Astrocyte (in vitro differentiated cells and primary cell): ENCODE measurements around the gene CDK17.

Experiments
- CTCF ChIP-seq: IDR thresholded peaks from 2 replicates; pipeline ENCODE4 v1.5.1; 2011; ENCODE audit warnings: low read depth, mild to moderate bottlenecking, inconsistent platforms, low read length, moderate library complexity; ENCODE audit not compliant: insufficient read depth
- EZH2 ChIP-seq: IDR thresholded peaks from 2 replicates; pipeline ENCODE4 v1.6.1; 2012; ENCODE audit warnings: mild to moderate bottlenecking, low read length, inconsistent platforms; ENCODE audit not compliant: insufficient read depth

GRCh38 chr12:96399120-96399918 lies 920 bp downstream of the CDK17 start:
- no peak for TF ChIP-seq CTCF
- no peak for TF ChIP-seq EZH2
